GM12864 (cell line): Measurements from ENCODE around the gene OR2T10.
"Not testable (repeated sequence)": the region's sequence is repeated elsewhere in the genome, so short reads cannot be mapped to it uniquely, and the experiment has no call there.

Source experiments
- DNase-seq: peaks from one replicate; pipeline ENCODE4 v3.0.0-alpha.2; 2011; ENCODE audit warnings: low read depth
- H3K4me3 ChIP-seq: 2 replicates; pipeline ENCODE4 v1.5.1; 2011; ENCODE audit warnings: mild to moderate bottlenecking, low read depth, low read length, control low read depth
- CTCF ChIP-seq: IDR thresholded peaks from 2 replicates; pipeline ENCODE4 v1.5.1; 2011; ENCODE audit warnings: low read depth, mild to moderate bottlenecking, moderate library complexity, low read length, control low read depth, inconsistent platforms; ENCODE audit errors: missing control alignments

Gene OR2T10

GRCh38 chr1:248590055-248590454, 7.4 kb downstream of the OR2T10 start:
- no peak overlapping the region for H3K4me3 ChIP-seq
- no peak for DNase-seq
- TF ChIP-seq CTCF: no peak

GRCh38 chr1:248589334-248589733, 8.2 kb downstream of the OR2T10 start:
- TF ChIP-seq CTCF: no peak
- DNase-seq: no peak
- no peak overlapping the region for H3K4me3 ChIP-seq

DNA sequence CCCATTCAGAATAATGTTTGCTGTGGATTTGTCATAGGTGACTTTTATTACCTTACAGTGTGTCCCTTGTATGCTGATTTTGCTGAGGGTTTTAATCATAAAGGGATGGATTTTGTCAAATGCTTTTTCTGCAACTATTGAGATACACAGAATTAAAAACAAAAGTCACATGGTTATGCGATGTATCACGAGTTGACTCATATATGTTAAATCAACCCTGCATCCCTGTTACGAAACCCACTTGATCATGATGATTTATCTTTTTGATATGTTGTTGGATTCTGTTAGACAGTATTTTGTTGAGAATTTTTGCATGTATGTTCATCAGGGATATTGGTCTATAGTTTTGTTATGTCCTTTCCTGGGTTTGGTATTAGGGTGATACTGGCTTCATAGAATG, 12.2 kb downstream of the OR2T10 start:
- no peak for TF ChIP-seq CTCF
- DNase-seq: no peak
- H3K4me3 ChIP-seq: no peak overlapping the region

DNA sequence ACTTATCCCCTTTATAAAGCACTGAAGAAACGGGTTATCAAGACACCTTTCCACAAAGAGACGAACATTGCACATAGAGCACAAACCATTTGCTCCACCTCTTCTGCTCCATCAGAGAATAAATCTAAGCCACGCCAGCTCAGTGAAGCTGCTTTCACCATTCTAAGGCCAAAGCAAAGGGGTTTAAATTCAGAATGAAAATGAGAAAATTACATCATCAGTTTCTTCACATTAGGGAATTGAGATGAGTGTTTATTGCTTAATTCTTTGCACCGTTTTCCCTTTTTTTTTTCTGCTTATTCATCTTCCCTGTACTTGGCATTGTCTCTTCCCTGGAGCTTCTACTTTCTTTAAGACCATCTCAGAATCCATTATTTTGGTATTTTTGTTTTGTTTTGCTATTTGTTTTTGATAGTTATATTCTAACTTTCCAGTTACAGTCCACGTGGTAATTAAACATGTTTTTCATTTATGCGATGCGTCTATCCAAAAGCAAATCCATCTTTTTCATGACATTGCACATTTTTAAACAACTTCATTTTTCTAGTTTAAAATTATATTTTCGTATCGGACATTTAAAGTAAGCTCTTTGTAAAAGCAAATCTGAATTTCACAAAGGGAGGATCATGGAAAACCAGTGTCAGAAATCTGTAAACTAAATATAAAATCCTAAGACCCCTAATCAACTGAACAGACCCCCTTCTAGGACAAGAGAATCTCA, 21.1 kb downstream of the OR2T10 start:
- DNase-seq: no peak
- no peak for TF ChIP-seq CTCF

GRCh38 chr1:248574657-248575056, 22.8 kb downstream of the OR2T10 start, which contains the start of gene OR2T34:
TSS of gene OR2T34 (minus strand) at chr1:248574757. CDS start at chr1:248574757, 0 bp downstream.
- not testable (repeated sequence) for H3K4me3 ChIP-seq, DNase-seq

More for the DNA sequence above, 21.1 kb downstream of the OR2T10 start:
- H3K4me3 ChIP-seq: no peak overlapping the region

DNA sequence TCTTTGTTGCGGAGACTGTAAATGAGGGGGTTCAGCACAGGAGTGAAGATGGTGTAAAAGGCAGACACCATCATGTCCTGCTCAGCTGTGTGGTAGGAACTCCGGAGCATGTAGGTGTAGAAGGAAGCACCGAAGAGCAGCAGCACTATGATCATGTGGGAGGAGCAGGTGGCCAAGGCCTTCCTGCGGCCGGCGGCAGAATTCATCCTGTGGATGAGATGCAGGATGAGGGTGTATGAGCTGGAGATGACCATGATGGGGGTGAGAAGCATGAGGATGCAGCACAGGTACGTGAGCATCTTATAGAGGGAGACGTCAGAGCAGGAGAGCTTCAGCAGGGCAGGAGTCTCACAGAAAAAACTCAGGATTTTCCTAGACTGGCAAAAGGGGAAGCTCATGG, 23.6 kb downstream of the OR2T10 start:
- DNase-seq, H3K4me3 ChIP-seq: not testable (repeated sequence)

DNA sequence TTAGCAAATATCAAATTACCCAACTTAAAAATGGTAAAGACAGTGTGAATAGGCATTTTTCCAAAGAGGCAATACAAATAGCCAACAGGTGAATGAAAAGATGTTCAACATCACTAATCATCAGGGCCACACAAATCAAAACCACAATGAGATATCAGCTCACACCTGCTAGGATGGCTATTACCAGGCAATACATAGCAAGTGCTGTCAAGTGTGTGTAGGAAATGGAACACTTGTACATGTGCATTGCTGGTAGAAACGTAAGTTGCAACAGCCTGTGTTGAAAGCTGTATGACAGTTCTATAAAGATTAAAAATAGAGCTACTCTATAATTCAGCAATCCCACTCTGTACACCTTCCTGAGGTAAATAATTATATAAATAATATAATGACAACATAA, 25.5 kb downstream of the OR2T10 start:
- H3K4me3 ChIP-seq, DNase-seq: not testable (repeated sequence)

DNA sequence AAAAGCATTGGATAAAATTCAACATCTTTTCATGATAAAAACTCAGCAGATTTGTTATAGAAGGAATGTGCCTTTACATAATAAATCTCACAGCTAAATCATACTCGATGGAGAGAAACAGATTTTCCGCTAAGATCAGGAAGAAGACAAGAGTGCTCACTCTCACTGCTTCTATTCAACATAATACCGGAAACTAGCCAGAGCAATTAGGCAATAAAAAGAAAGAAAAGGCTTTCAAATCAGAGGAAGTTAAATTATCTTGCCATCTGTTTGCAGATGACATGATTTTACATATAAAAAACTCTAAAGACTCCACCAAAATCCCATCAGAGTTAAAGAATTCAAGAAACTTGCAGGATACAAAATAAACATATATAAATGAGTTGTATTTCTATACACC, 26.7 kb downstream of the OR2T10 start:
- not testable (repeated sequence) for H3K4me3 ChIP-seq, DNase-seq

- not testable (repeated sequence) for H3K4me3 ChIP-seq, DNase-seq
These were observed 28.5 kb downstream of the OR2T10 start for GRCh38 chr1:248569049-248569448.

GRCh38 chr1:248565530-248566373, 31.7 kb downstream of the OR2T10 start:
- H3K4me3 ChIP-seq, DNase-seq: not testable (repeated sequence)

DNA sequence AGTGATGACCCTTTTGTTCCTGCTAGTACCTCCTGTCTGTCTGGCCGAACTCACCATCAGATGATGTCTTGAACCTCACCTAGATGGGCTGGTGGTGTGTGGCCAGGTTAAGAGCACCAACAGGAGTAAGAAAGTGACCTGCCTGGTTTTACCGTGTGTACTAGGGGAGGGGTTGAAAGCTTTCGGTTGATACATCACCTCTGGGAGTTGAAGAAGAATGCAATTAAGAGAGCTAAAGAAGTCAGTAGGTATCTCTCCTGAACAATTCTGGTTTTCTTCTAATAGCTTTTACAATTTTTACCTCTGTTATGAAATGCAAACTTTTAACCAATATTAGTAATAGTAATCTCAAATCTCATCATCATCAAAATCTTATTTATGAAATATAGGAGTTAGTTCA, 34.8 kb downstream of the OR2T10 start, which contains the start of gene OR2T29:
TSS of gene OR2T29 (minus strand) at position 101 of the 400 bp plus-strand sequence. CDS start 3,281 bp downstream, outside the sequence.
- H3K4me3 ChIP-seq, DNase-seq: not testable (repeated sequence)

GRCh38 chr1:248551027-248551426, 46.5 kb downstream of the OR2T10 start:
- H3K4me3 ChIP-seq, DNase-seq: not testable (repeated sequence)

DNA sequence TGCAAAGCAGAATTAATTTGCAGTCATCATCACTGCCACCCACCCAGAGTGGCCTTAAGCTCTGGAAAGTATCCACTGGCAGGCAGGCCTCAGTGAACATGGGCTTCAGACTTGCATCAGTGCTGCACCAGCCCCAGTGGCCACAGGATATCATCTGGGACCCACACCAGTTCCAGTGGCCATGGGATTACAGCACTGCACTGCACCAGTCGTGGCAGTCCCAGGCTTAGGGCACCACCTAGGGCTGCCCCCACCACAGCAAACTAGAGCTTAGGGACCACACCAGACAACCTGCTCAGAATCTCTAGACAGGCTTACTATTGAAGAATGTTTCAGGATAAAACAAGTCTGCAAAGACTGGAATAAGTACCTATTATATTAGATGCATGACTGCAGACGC, 50.1 kb downstream of the OR2T10 start:
- not testable (repeated sequence) for H3K4me3 ChIP-seq, DNase-seq
